Testis (tissue), 2 donors: ENCODE results near the gene ITPKB.

Source experiments
- POLR2A ChIP-seq: fragments of 450-650 bp; IDR thresholded peaks from one replicate; pipeline ENCODE4 v1.6.1; 2017; ENCODE audit warnings: antibody characterized with exemption, mild to moderate bottlenecking, moderate library complexity
- TF ChIP-seq, protein P1 (sequence below), 3 experiments: fragments of 450-650 bp in 2 of 3; fragments of 200-600 bp in 1 of 3; sonication (generic) in 1 of 3; IDR thresholded peaks; one replicate each; pipeline ENCODE4 v1.5.1; 2016 to 2019; ENCODE audit warnings: antibody characterized with exemption in 3 of 3, mild to moderate bottlenecking in 2 of 3, moderate library complexity in 1 of 3

DNA sequence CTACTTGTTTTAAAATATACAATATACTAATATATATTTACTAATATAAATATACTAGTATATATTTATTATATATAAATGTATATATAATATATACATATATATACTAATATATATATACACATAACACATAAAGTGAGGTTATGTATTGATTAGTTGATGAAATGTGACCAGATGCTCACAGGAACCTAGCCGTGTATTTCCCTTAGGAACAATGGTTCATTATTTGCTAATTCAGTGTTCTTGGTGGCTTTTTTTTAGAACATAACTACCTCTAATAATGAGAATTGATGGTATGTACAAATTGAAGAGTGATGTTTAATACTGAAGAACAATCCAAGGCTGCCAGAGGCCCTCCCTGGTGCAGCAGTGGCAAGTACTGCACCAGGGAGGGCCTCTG lies 37.9 kb upstream of the ITPKB start:
- TF ChIP-seq, protein P1, sequence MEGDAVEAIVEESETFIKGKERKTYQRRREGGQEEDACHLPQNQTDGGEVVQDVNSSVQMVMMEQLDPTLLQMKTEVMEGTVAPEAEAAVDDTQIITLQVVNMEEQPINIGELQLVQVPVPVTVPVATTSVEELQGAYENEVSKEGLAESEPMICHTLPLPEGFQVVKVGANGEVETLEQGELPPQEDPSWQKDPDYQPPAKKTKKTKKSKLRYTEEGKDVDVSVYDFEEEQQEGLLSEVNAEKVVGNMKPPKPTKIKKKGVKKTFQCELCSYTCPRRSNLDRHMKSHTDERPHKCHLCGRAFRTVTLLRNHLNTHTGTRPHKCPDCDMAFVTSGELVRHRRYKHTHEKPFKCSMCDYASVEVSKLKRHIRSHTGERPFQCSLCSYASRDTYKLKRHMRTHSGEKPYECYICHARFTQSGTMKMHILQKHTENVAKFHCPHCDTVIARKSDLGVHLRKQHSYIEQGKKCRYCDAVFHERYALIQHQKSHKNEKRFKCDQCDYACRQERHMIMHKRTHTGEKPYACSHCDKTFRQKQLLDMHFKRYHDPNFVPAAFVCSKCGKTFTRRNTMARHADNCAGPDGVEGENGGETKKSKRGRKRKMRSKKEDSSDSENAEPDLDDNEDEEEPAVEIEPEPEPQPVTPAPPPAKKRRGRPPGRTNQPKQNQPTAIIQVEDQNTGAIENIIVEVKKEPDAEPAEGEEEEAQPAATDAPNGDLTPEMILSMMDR (IDR thresholded peaks at IDR 0.05), result no peak
- TF ChIP-seq POLR2A, result no peak
